GM18870 (cell line): ENCODE results near the gene FRRS1L.

Experiments
- ATAC-seq: cut with Tn5 transposase; IDR thresholded peaks from one replicate; pipeline ENCODE4 v1.9.1; 2021; ENCODE audit warnings: moderate library complexity; ENCODE audit not compliant: unreplicated experiment

Gene FRRS1L

GRCh38 chr9:109108318-109108717, 58.7 kb downstream of the FRRS1L start:
- no peak for ATAC-seq

GRCh38 chr9:109107402-109108240, 59.4 kb downstream of the FRRS1L start:
- ATAC-seq = no peak

- ATAC-seq = peak; percentile 81
These were observed 65.2 kb downstream of the FRRS1L start for GRCh38 chr9:109101810-109102209.

GRCh38 chr9:109101202-109101595, 65.8 kb downstream of the FRRS1L start:
- ATAC-seq = no peak

GRCh38 chr9:109100543-109101201, 66.4 kb downstream of the FRRS1L start:
- ATAC-seq = no peak

GRCh38 chr9:109098960-109099308, 68.1 kb downstream of the FRRS1L start:
- ATAC-seq = no peak

GRCh38 chr9:109098171-109098959, 68.7 kb downstream of the FRRS1L start:
- no peak for ATAC-seq

- ATAC-seq = no peak
These were observed 69.9 kb downstream of the FRRS1L start for GRCh38 chr9:109097146-109097545.

- ATAC-seq = no peak
These were observed 71.7 kb downstream of the FRRS1L start for GRCh38 chr9:109095321-109095720.

- ATAC-seq = no peak
These were observed 72.8 kb downstream of the FRRS1L start for GRCh38 chr9:109094268-109094667.

- ATAC-seq = no peak
These were observed 74.5 kb downstream of the FRRS1L start for GRCh38 chr9:109092587-109092986.

- ATAC-seq = no peak
These were observed 74.9 kb downstream of the FRRS1L start for GRCh38 chr9:109092051-109092580.

GRCh38 chr9:109088221-109088620, 78.8 kb downstream of the FRRS1L start:
- no peak for ATAC-seq

GRCh38 chr9:109087795-109088194, 79.3 kb downstream of the FRRS1L start:
- ATAC-seq = no peak

GRCh38 chr9:109086221-109086620, 80.8 kb downstream of the FRRS1L start:
- ATAC-seq = peak; percentile 90

- ATAC-seq = no peak
These were observed 81.5 kb downstream of the FRRS1L start for GRCh38 chr9:109085510-109085909.

- ATAC-seq = no peak
These were observed 83.1 kb downstream of the FRRS1L start for GRCh38 chr9:109083813-109084405.

GRCh38 chr9:109083141-109083540, 83.9 kb downstream of the FRRS1L start:
- ATAC-seq = no peak

- no peak for ATAC-seq
These were observed 84.9 kb downstream of the FRRS1L start for GRCh38 chr9:109082091-109082620.
